ENCODE measurements around the gene BDP1.
"Not testable (repeated sequence)": the region's sequence is repeated elsewhere in the genome, so short reads cannot be mapped to it uniquely, and the experiment has no call there.

BDP1 gene

GRCh38 chr5:71475788-71476384 lies 20.4 kb downstream of the BDP1 start:
- TF ChIP-seq, protein P1, sequence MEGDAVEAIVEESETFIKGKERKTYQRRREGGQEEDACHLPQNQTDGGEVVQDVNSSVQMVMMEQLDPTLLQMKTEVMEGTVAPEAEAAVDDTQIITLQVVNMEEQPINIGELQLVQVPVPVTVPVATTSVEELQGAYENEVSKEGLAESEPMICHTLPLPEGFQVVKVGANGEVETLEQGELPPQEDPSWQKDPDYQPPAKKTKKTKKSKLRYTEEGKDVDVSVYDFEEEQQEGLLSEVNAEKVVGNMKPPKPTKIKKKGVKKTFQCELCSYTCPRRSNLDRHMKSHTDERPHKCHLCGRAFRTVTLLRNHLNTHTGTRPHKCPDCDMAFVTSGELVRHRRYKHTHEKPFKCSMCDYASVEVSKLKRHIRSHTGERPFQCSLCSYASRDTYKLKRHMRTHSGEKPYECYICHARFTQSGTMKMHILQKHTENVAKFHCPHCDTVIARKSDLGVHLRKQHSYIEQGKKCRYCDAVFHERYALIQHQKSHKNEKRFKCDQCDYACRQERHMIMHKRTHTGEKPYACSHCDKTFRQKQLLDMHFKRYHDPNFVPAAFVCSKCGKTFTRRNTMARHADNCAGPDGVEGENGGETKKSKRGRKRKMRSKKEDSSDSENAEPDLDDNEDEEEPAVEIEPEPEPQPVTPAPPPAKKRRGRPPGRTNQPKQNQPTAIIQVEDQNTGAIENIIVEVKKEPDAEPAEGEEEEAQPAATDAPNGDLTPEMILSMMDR (IDR thresholded peaks at IDR 0.05): no peak
- no peak overlapping the region for H3K4me3 ChIP-seq
- DNase-seq (ENCODE audit: low spot score): no peak
- no peak overlapping the region for H3K27ac ChIP-seq

GRCh38 chr5:71481441-71481840 lies 26.0 kb downstream of the BDP1 start:
- Histone ChIP-seq H3K27ac (no peak overlapping the region), H3K4me3 (no peak overlapping the region)
- TF ChIP-seq, protein P1 (IDR thresholded peaks at IDR 0.05): no peak
- DNase-seq (ENCODE audit: low spot score): no peak

DNA sequence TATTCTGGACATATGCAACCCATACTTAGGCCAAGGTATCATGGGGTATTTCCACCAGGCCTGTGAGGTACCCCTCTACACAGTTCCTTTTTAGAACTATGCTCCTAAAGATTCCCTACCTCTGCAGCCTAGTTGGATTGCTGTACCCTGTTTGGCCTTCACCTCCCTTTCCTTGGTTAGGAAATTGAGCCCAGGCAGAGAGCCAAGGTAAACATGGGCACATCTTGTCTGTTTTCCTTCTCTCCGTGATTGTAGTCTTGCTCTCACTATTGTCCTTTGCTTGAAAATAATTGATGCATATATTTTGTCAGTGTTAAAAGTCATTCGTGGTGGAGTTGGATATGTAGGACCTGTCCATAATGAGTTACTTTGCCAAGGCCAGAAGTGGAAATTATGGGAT lies 26.7 kb downstream of the BDP1 start:
- DNase-seq (ENCODE audit: low spot score): no peak
- TF ChIP-seq, protein P1 (IDR thresholded peaks at IDR 0.05): no peak
- Histone ChIP-seq H3K27ac (no peak overlapping the region), H3K4me3 (no peak overlapping the region)

DNA sequence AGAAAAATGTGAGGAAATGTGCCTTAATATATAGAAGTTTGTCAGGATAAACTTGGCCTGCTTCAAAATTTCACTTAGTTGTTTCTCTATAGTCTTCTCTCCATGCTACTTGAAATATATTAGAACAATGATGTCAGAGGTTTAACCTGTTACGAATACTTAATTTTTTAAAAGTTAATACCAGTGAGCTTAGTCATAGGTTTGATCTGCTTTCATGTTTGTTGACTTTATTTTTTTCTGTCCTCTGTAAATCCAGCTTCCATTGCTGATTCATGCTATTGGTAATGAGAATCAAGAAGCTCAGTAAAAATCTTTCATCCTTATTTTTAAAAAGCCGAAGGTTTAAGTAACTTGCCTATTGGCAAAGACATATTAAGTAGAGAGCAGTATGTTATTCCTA lies 27.9 kb downstream of the BDP1 start:
- TF ChIP-seq, protein P1 (IDR thresholded peaks at IDR 0.05): no peak
- Histone ChIP-seq H3K27ac (no peak overlapping the region), H3K4me3 (no peak overlapping the region)
- no peak for DNase-seq (ENCODE audit: low spot score)

DNA sequence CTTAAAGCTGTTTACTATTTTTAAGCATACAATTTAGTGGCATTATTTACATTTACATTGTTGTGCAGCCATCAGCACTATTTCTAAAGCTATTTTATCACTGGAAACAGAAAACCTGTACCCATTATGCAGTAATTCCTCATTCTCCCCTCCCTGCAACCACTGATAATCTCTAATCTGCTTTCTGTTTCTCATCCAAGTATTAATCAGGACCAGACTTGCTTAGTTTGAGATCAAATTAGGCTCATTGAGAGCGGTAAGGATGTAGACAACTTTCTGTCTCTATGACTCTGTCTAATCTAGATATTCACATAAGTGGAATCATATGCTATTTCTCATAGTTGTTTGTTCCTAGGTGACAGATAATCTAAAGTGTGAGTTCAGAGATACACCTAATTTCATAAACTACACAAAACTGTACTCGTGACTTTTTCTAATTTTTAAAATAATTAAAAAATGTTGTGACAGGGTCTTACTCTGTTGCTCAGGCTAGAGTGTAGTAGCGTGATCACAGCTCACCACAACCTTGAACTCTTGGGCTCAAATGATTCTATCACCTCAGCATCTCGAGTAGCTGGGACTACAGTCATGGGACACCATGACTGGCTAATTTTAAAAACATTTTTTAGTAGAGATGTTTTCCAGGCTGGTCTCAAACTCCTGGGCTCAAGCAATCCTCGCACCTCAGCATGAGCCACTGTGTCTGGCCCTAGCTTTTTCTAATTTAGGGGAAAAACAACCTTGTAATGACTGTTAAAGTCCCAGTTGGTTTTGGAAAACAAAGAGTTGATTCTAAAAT lies 37.6 kb downstream of the BDP1 start:
- TF ChIP-seq, protein P1 (IDR thresholded peaks at IDR 0.05): no peak
- no peak for DNase-seq (ENCODE audit: low spot score)
- Histone ChIP-seq H3K4me3 (no peak overlapping the region), H3K27ac (no peak overlapping the region)

DNA sequence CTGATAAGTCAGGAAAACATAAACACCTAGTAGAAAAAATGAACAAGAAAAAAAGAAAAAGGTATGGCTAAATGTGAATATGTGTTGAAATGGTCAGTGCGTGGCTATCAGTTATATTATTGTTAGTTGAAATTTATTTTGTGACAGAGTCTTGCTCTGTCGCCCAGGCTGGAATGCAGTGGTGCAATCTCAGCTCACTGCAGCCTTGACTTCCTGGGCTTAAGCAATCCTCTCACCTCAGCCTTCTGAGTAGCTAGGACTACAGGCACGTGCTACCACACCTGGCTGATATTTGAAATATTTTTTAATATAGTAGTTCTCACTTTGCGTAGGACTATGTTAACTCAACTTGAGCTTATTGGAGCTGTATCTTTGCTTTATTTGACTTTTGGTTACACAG lies 38.8 kb downstream of the BDP1 start:
- H3K27ac ChIP-seq; DNase-seq (ENCODE audit: low spot score); H3K4me3 ChIP-seq: not testable (repeated sequence)

- not testable (repeated sequence) for DNase-seq (ENCODE audit: low spot score); H3K27ac ChIP-seq; H3K4me3 ChIP-seq
Observed at GRCh38 chr5:71498756-71499155, 43.3 kb downstream of the BDP1 start.

GRCh38 chr5:71503536-71503935 lies 48.1 kb downstream of the BDP1 start:
- no peak overlapping the region for H3K4me3 ChIP-seq
- H3K27ac ChIP-seq: no peak overlapping the region
- TF ChIP-seq, protein P1 (IDR thresholded peaks at IDR 0.05): no peak
- DNase-seq (ENCODE audit: low spot score): no peak
